ENCODE results near the gene MYO7A.

MYO7A gene

GRCh38 chr11:77129069-77129841 lies 1.2 kb downstream of the MYO7A start:
- DNase-seq, result no peak

- no peak for DNase-seq
Observed at GRCh38 chr11:77129842-77130756, 2.1 kb downstream of the MYO7A start.

- DNase-seq, result no peak
Observed at GRCh38 chr11:77130763-77131513, 2.9 kb downstream of the MYO7A start.

GRCh38 chr11:77131560-77131959 lies 3.5 kb downstream of the MYO7A start:
- no peak for DNase-seq

- DNase-seq, result no peak
Observed at GRCh38 chr11:77135069-77135468, 7.0 kb downstream of the MYO7A start.

GRCh38 chr11:77136074-77136473 lies 8.0 kb downstream of the MYO7A start:
- no peak for DNase-seq

GRCh38 chr11:77136784-77137420 lies 8.9 kb downstream of the MYO7A start:
- no peak for DNase-seq

GRCh38 chr11:77137421-77137820 lies 9.4 kb downstream of the MYO7A start:
- no peak for DNase-seq

GRCh38 chr11:77138106-77138649 lies 10.1 kb downstream of the MYO7A start:
- DNase-seq, result no peak

- no peak for DNase-seq
Observed at GRCh38 chr11:77139201-77139600, 11.2 kb downstream of the MYO7A start.

GRCh38 chr11:77140231-77140851 lies 12.3 kb downstream of the MYO7A start:
- DNase-seq, result peak; percentile 24 to 32

- DNase-seq, result no peak
Observed at GRCh38 chr11:77141034-77141433, 13.0 kb downstream of the MYO7A start.

GRCh38 chr11:77141475-77141874 lies 13.4 kb downstream of the MYO7A start:
- no peak for DNase-seq

- peak in 1 of 2 experiments; percentile 24 for DNase-seq
Observed at GRCh38 chr11:77142091-77142975, 14.3 kb downstream of the MYO7A start.

GRCh38 chr11:77143405-77144020 lies 15.5 kb downstream of the MYO7A start:
- DNase-seq, result no peak

- DNase-seq, result no peak
Observed at GRCh38 chr11:77144196-77144856, 16.3 kb downstream of the MYO7A start.

- DNase-seq, result no peak
Observed at GRCh38 chr11:77144857-77145428, 16.9 kb downstream of the MYO7A start.

- no peak for DNase-seq
Observed at GRCh38 chr11:77146261-77147035, 18.4 kb downstream of the MYO7A start.

GRCh38 chr11:77147036-77147315 lies 18.9 kb downstream of the MYO7A start:
- no peak for DNase-seq

Data from Kasumi-1 (cell line).